ENCODE data around the gene ASB7.
"Not testable (repeated sequence)": the region's sequence is repeated elsewhere in the genome, so short reads cannot be mapped to it uniquely, and the experiment has no call there.

ASB7 gene

DNA sequence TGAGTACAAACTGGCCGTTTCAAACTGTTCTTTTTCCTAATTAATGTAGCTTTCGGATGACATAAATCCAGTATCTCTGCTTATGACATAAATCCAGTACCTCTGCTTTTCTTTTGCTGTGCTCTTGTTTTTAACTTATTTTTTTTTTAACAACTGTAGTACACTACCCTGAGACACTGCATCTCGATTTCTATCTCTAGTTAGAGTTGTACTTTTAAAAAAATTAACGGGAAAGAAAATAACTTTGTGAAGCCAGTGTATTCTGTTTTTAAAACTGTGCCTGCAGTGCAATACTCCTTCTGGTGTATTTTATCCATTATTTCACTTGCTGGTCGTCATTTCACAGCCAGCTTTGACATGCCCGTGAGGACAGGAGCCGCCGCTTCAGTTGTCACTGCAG lies 46.6 kb downstream of the ASB7 start:
- DNase-seq (ENCODE audit: low read depth in 1 of 2, low spot score in 1 of 2), result no peak

DNA sequence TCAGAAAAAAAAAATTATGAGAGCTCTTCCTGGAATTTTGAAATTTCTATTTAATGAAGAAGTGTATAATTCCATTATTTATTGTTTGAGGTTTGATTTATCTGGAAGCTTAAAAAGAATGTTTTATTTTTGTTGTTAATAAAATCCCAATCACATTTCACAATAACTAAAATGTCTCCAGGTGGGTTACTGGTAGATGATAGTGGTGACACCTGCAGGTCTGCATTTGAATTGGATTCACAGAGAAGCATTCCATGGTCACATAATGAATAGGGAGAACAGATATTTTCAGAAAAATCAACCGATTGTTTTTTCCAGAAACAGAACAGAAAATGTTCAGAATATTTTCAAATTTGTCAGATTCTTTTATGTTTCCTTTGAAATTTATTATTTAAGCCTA lies 48.3 kb downstream of the ASB7 start:
- DNase-seq (ENCODE audit: low read depth in 1 of 2, low spot score in 1 of 2), result no peak

DNA sequence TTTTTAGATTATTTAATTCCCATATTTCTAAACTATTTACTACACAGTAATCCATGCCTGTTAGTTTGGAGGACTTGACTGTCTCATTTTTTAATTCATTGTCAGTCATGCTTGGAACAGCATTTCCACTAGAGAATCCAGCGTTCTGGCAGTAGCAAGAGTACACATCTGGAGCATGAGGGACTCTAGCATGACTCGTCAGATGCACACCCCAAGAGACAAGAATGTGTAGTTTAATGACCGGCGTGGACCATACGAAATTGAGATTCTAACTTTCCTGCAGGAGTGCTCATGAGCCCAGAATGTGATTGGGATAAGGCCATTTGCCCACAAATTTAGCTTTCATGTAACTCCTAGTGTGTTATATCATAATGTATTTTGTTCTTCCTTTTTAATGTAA lies 48.9 kb downstream of the ASB7 start:
- DNase-seq (ENCODE audit: low read depth in 1 of 2, low spot score in 1 of 2), result no peak

DNA sequence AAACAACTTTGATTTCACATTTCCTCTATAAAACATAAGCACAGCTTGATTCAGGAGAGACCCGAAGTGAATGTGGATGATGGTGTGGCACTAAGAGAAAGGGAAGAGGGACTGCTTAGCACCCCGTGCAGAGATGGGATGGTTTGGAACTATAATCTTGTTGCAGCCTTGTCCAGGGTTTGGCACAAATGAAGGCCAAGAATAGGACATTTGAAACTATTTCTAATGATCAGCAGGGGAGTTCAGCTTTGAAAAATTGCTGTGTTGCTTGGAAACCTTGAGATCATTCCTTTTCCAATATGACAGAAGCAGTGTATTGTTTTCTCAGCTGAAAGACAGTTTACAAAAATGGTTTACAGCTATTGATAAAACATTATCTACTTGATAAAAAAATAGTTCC lies 49.7 kb downstream of the ASB7 start:
- no peak for DNase-seq (ENCODE audit: low read depth in 1 of 2, low spot score in 1 of 2)

DNA sequence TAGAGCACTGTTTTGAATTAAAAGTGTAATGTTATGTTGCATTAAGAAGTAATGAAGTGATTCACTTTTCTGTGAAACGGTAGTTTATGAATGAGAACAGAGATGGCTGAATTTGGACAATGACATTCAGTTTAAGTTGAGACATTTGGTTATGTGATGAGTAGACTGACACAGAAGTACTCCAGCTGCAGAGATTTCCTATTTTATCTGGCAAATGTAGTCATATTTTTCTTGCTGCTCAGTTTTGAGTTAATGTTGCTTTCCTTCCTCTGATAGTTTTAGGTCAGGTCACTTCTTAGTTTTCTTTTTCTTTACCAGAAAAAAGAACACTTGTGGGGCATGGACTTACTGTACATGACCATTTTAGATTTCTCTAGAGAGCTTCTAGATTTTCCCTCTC lies 51.2 kb downstream of the ASB7 start:
- DNase-seq (ENCODE audit: low read depth in 1 of 2, low spot score in 1 of 2), result no peak

DNA sequence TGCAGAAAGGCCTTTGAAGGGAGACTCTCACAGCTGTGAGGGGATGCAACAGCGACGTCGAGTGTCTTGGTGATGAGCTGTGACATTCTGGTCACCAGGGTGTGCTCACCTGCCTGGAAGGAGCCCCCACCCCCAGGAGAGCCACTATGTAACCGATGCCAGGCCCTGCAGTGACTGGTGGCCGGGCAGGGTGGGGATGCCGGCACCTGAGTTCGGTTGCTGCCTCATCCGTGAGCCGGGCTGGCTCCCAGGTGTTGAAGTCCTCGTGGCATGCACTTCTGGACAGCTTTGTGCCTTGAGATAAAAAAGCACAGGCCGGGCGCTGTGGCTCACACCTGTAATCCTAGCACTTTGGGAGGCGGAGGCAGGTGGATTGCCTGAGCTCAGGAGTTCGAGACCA lies 56.5 kb downstream of the ASB7 start:
- no peak for DNase-seq (ENCODE audit: low read depth in 1 of 2, low spot score in 1 of 2)

DNA sequence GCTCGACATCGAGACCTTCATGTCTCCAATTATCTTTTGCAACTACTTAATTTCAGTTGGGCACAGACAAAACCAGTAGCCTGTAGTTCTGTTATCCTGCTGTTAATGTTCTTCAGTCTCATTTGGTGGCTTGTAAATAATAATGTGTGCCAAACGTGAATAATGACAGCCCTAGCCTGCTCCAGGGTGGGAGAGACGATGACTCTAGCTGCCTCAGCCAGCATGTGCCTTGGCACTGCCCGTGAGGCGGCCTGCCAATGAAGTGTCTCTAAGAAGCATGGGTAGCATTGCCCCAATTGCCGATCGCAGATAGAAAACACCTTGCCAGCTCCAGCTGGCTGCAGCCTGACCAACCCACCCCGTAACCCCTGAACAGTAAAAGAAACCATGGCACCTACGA lies 58.8 kb downstream of the ASB7 start:
- no peak for DNase-seq (ENCODE audit: low read depth in 1 of 2, low spot score in 1 of 2)

DNA sequence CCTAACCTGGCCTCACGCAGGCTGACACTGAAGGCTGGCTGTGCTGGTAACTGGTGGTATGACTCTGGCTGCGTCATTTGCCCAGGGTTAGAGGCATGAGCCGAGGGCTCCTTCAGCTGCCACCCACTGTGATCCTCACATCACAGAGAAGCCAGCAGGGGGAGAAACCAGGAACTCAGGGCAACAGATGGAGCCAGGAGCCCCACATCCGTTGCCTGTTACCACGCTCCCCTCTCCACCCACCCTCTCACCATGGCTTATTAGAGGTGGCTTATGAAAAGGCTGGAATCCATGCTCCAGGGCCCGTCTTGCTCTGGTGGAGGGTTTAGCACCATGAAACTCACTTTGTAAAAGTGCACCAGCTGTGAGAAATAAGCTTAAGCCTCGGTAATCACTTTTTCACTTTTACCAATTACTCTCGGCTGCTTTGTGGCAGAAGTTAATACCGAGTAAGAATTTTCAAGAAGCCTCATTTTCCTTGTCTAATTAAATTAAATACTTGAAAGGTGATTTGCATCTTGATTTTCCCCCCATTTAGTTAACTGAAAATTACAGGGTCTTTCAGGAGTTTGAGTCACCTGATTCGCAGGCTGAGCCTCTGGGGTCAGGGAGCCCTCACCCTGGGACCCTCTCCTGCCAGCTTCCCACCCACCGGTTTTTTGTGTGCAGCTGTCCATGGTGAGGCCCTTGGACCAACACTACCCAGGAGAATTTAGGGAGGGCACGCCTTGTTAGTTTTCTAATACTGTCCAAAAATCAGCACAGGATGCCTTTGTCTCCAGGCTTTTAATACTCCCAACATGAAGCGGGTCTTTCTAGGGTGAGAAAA lies 60.9 kb downstream of the ASB7 start:
- DNase-seq (ENCODE audit: low read depth in 1 of 2, low spot score in 1 of 2), result no peak

DNA sequence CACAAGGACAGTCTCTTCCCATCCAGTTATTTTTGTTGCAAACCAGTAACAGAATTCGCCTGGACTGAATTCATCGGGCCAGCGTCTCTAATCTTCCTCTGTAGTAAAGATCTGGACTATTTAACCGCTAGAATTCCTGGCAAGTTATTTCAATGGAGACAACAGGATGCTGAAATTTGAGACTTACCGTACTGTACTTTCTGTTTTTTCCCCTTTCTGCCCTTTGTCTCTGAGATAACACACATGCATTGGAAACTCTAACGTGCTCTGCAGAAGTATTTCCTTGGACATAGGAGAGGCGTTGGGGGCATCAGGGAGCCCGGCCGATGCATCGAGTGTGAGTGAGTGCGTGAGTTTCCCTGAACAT lies 61.5 kb downstream of the ASB7 start:
- DNase-seq (ENCODE audit: low read depth in 1 of 2, low spot score in 1 of 2), result no peak

DNA sequence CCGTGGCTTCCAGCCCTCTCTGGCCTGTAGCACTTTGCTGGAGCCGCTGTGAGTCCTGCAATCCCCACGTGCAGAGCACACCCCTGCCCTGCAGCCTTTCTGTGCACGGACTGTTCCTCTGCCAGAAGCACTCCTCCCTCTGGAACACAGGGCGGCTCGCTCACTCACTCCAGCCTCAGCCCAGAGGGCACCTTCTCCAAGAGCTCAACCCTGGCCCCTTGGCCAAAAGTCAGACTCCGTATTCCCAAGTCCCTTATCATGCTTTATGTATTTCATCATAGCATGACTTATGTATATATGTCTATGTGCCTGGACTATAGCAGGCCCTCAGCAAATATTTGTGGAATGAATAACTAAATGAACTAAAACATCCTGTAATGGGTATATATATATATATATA lies 63.2 kb downstream of the ASB7 start:
- DNase-seq (ENCODE audit: low read depth in 1 of 2, low spot score in 1 of 2), result no peak

DNA sequence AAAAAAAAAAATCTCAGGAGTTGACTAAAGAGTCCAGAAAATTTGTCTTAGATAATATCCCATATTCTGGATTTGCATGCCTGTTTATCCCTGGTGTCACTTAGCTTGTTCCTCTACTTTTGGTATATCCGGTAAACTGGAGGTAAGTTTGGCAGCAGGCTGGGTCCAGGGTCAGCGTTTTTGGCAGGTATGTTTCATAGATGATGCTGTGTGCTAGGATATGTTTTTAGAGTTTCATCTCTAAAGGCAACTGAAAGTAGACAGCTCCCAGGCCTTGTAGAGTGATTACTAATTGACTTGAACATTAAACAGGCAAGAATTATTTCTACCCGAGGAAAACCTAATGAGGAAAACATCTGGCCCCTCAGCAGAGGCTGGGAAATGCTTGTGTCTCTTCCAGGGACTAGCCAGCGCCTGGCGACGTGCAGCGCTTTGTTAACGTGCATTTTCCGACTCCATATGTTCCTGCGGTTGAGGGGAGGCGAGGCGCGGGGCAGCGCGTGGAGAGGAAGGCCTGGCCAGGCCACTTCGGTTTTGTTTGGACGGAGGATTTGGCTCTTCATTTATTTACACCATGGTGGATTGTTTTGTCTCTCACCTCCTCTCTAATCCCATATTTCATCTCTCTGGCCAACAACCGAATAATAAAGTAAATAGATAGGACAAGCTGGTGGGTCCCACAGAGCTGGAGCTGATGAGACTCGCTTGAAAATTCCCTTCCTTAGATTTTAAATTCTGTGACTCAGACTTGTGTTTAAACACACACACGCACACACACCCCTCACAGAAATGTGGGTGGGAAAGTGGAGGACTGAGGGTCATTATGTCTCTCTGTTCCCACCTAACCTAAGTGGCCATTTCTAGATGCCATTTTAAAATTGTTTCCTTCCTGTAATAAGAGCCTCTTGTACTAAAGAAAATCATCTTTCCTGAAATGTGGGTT lies 65.3 kb downstream of the ASB7 start:
- no peak for DNase-seq (ENCODE audit: low read depth in 1 of 2, low spot score in 1 of 2)

DNA sequence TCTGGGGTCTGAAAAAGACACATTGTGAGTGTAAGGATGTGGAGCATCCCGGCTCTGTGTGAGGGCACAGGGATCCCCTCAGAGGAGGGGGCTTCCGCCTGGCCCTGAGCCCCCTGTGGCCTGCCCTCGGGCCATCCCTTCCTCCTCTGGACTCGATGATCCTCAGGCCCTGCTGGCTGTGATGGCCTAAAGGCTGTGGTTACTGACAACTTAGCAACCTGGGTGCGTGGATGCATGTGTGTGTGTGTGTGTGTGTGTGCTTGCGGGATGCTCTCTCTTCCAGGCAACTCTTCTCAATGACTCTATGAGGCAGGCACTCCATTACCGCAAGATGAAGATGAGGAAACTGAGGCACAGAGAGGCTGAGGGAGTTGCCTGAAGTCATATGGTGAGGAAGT lies 66.0 kb downstream of the ASB7 start:
- no peak for DNase-seq (ENCODE audit: low read depth in 1 of 2, low spot score in 1 of 2)

DNA sequence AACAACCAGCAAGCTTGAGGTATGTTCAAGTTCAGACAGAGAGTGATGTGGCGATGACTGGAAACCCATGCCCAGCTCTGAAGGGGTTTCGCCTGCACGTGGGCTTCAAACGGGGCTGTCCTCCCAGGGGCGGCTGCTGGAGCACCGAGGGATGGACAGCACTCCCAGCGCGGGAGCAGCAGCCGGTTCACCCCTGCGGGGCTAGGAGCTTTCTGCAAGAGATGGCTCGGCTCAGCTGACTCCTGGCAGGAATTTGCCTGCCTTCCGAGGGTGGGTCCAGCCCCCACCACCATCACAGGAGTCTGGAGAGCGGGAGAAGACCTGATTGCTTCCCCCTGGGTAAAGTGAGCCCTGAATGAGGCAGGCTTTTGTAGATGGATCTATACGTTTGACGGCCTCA lies 66.9 kb downstream of the ASB7 start:
- no peak for DNase-seq (ENCODE audit: low read depth in 1 of 2, low spot score in 1 of 2)

DNA sequence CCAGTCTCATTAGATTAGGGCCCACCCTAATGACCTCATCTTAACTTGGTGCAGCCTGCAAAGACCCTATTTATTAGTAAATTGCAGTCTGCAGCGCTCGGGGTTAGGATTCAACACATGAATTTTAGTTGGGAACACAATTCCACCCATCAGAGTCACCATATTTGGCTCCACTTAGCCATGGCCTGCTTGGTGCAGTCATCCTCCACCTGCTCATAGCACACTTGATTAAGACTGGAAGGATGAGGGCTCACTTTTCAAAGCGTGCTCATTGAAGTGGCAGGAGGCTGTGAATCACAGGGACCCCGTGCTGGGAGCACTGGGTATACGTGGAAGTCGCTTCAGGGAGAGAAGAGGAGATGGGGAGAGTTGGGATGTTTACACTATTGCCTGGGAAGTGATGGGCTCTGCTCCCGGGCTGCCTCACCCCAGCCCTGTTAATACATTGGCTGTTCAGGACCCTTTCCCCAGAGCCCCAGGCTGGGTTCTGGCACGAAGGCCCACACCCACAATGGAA lies 68.2 kb downstream of the ASB7 start:
- DNase-seq (ENCODE audit: low read depth in 1 of 2, low spot score in 1 of 2), result no peak

DNA sequence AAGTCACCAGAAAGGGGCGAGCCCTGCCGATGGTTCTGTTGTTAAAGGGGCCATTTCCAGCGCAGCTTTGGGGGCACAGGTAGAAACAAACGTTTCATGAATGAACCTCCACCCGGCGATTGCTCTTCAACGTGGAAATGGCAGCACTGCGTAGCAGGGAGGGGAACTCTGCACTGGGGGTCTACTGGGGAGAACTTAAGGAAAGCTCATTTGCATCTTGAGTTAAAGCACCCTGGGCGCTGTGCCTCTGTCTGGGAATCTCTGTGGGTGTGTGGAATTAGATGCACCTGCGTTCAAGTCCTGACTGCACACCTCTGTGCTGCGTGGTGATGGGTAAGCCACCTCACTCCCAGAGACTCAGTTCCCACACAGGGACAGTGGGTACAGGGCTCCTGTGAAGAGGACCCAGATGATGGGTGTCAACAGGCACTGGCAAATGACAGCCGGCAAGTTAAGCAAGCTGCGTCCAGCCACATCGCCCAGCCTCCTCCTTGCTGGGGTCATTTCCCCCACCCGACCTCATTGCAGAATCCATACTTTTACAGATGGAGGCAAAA lies 68.8 kb downstream of the ASB7 start:
- no peak for DNase-seq (ENCODE audit: low read depth in 1 of 2, low spot score in 1 of 2)

DNA sequence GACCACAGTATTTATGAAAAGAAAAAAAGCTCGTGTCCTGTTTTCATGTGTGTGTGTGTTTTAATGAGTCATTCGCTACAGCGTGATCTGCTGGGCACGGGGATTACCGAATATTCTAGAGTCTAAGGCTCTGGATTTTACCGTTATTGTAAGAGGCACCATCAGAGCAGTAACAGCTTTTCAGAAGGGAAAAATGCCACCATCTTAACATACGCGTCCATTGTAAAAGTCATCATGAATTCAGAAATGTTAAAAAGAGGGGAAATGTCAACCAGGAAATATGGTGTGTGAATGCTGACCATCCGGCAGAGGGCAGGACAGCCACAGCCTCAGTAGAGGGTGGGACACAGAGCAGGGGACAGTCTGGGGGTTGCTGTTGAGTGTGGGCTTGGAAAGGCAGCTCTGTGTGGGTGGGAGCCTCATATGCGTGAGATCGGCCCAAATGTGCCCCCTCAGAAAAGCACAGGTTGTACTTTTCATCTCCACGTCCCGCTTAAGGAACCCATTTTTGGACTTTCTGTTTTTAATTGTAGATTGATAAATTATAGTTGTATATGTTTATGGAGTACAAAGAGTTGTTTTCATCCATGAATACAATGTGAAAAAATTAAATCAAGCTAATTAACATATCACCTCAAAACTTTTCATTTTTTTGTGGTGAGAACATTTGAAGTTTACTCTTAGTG lies 69.6 kb downstream of the ASB7 start:
- DNase-seq (ENCODE audit: low read depth in 1 of 2, low spot score in 1 of 2), result no peak

DNA sequence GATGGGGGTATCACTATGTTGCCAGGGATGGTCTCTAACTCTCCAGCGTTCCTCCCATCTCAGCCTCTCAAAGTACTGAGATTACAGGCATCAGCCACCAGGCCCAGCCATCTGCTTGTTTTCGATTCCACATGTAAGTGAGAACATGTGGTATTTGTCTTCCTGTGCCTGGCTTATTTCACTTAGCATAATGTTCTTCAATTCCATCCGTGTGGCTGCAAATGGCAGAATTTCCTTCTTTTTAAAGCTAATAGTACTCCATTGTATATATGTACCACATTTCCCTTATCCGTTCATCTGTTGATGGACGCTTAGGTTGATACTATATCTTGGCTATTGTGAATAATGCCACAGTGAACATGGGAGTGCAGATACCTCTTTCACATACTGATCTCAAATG lies 70.6 kb downstream of the ASB7 start:
- no peak for DNase-seq (ENCODE audit: low read depth in 1 of 2, low spot score in 1 of 2)

DNA sequence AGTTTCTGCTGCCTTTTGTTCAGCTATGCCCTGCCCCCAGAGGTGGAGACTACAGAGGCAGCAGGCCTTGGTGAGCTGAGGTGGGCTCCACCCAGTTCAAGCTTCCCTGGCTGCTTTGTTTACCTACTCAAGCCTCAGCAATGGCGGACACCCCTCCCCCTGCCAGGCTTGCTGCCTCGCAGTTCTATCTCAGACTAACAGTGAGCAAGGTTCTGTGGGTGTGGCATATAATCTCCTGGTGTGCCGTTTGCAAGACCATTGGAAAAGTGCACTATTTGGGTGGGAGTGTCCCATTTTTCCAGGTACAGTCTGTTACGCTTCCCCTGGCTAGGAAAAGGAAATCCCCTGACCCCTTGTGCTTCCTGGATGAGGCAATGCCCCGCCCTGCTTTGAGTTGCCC lies 76.8 kb downstream of the ASB7 start:
- not testable (repeated sequence) for DNase-seq (ENCODE audit: low read depth in 1 of 2, low spot score in 1 of 2)

DNA sequence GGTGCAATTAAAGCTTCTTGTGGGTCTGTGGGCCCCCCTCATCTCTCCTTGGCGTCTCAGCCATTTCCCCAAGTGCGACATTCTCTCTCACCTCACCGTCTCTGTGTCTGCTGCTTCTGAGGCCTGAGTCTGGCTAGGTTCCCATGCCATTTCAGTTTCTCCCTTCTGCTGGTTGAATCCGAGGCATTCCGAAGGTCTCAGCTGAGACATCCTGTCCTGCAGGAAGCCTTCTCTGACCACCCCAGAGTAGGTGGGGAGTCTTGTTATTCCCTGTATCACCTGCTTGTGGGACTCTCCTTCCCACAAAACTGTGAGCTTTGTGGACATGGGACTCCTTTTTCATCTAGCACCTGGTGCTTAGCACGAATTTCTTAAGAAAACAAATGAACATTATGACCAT lies 78.3 kb downstream of the ASB7 start:
- no peak for DNase-seq (ENCODE audit: low read depth in 1 of 2, low spot score in 1 of 2)

DNA sequence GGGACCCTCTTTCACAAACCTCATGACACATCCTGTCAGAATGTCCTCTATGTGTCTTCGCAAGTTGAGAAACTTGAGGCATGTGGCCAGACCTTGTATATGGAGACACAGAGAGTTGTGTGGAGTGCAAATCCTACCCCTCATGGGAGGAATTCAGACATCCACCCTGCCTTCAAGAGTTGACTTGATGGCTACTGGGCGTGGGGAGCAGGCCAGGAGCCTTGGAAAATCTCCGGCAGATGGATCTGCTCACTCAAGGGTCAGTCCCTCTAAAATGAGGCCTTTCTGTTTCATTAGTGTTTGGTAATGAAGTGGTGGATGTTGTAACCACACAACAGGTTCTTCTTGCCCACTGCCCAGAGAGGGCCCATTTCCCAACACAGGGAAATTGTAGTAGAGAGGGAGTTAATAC lies 79.0 kb downstream of the ASB7 start:
- DNase-seq (ENCODE audit: low read depth in 1 of 2, low spot score in 1 of 2), result no peak

DNA sequence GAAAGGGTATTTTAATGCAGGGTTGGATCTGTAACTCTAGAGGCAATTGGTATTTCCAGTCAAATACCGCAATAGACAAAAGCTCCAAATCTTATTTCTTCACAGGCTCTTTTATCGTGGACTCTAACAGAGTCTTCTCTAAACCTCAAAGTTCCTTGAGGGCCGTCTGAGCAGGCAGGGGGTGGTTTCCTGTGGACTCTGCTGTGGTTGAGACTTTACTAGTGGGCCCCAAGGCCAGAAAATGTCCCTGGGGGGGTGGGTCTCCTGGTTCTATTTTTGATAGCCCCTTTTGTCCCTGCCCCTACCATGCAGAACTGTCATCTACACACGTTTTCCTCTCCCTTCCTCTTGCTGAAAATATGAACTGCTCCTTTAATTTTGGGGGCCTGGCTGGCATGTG lies 80.1 kb downstream of the ASB7 start:
- DNase-seq (ENCODE audit: low read depth in 1 of 2, low spot score in 1 of 2), result no peak
